HG02885 (cell line): ENCODE measurements around the gene PCDHGA3.
A peak's percentile ranks its signal among the peaks of the same experiment; 100 is the strongest.
"Not testable (repeated sequence)": the region's sequence is repeated elsewhere in the genome, so short reads cannot be mapped to it uniquely, and the experiment has no call there.

Experiments used
- ATAC-seq: cut with Tn5 transposase; IDR thresholded peaks from one replicate; pipeline ENCODE4 v1.9.1; 2021; ENCODE audit warnings: mild to moderate bottlenecking; ENCODE audit not compliant: unreplicated experiment, poor library complexity

PCDHGA3 gene

DNA sequence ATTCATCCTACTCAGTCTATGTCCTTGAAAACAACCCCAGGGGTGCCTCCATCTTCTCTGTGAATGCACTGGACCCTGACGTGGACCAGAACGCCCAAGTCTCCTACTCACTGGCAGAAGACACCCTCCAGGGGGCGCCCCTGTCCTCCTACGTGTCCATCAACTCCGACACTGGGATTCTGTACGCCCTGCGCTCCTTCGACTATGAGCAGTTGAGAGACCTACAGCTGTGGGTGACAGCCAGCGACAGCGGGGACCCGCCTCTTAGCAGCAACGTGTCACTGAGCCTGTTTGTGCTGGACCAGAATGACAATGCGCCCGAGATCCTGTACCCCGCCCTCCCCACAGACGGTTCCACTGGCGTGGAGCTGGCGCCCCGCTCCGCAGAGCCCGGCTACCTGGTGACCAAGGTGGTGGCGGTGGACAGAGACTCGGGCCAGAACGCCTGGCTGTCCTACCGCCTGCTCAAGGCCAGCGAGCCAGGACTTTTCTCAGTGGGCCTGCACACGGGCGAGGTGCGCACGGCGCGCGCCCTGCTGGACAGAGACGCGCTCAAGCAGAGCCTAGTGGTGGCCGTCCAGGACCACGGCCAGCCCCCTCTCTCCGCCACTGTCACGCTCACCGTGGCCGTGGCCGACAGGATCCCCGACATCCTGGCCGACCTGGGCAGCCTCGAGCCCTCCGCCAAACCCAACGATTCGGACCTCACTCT, 32.0 kb downstream of the PCDHGA3 start:
- ATAC-seq, result not testable (repeated sequence)

DNA sequence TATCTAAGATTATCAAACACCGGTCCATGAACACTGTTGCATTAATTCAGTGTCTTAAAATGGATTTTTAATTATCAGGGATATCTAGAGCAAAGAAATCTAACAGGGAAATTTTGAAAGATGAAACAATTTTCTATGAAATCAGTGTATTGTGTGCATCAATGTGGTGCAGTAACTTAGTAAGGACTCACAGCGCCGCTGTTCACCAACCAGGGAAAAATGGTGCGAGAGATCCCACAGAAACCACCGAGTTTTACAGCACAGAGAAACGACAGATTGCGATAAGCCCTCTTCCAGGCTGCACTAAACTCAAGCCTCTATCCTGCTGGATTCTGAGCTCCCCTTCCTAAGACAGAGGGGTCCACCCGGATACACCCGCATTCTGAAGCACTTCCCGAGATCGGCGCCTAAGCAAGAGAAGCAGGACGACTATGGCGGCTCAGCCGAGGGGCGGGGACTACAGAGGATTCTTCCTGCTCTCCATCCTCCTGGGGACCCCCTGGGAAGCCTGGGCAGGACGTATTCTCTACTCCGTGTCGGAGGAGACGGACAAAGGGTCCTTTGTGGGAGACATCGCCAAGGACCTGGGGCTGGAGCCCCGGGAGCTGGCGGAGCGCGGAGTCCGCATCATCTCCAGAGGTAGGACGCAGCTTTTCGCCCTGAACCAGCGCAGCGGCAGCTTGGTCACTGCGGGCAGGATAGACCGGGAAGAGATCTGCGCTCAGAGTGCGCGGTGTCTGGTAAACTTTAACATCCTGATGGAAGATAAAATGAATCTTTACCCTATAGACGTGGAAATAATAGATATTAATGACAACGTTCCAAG, 39.1 kb downstream of the PCDHGA3 start, which contains the start of gene PCDHGA7:
Gene PCDHGA7 (plus strand): TSS at position 274 of the 826 bp plus-strand sequence. CDS start 158 bp downstream, at position 432.
- ATAC-seq, result peak; percentile 85

DNA sequence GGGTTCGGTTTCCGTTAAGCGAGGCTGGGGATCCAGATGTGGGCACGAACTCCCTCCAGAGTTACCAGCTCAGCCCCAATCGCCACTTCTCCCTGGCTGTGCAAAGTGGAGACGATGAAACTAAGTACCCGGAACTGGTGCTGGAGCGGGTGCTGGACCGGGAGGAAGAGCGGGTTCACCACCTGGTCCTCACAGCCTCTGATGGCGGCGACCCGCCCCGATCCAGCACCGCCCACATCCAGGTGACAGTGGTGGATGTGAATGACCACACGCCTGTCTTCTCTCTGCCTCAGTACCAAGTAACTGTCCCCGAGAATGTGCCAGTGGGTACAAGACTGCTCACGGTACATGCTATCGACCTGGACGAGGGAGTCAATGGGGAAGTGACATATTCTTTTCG, 39.7 kb downstream of the PCDHGA3 start:
- no peak for ATAC-seq

DNA sequence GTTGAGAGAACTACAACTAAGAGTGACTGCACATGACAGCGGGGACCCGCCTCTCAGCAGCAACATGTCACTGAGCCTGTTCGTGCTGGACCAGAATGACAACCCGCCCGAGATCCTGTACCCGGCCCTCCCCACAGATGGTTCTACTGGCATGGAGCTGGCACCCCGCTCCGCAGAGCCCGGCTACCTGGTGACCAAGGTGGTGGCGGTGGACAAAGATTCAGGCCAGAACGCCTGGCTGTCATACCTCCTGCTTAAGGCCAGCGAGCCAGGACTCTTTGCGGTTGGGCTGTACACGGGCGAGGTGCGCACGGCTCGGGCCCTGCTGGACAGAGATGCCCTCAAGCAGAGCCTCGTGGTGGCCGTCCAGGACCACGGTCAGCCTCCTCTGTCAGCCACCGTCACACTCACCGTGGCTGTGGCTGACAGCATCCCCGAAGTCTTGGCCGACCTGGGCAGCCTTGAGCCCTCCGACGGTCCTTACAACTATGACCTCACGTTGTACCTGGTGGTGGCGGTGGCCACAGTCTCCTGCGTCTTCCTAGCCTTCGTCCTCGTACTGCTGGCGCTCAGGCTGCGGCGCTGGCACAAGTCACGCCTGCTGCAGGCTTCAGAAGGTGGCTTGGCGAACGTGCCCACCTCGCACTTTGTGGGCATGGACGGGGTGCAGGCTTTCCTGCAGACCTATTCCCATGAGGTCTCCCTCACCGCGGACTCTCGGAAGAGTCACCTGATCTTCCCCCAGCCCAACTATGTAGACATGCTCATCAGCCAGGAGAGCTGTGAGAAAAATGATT, 41.0 kb downstream of the PCDHGA3 start:
- no peak for ATAC-seq

DNA sequence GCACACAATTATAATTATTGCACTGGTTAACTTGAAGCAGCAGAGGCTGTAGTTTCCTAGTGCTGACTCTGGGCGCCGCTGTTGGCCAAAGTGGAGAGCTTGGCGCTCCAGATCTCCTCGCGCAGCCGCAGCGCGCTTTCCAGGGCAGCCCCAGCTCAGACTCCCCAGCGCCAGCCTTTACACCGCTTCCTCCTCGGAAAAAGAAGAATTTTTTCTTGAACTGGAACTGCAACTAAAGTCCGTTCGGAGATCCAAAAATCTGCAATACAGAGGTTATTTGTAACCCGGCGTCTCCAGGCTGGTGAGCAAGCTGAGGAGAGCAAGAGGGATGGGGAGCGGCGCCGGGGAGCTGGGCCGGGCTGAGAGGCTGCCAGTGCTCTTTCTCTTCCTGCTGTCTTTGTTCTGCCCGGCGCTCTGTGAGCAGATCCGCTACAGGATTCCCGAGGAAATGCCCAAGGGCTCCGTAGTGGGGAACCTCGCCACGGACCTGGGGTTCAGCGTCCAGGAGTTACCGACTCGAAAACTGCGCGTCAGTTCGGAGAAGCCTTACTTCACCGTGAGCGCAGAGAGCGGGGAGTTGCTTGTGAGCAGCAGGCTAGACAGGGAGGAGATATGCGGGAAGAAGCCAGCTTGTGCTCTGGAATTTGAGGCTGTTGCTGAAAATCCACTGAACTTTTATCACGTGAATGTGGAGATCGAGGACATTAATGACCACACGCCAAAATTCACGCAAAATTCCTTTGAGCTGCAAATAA, 44.1 kb downstream of the PCDHGA3 start, which contains the start of gene PCDHGB4:
Gene PCDHGB4 (plus strand): TSS at position 142 of the 755 bp plus-strand sequence. CDS start 187 bp downstream, at position 329.
- ATAC-seq, result peak; percentile 79

DNA sequence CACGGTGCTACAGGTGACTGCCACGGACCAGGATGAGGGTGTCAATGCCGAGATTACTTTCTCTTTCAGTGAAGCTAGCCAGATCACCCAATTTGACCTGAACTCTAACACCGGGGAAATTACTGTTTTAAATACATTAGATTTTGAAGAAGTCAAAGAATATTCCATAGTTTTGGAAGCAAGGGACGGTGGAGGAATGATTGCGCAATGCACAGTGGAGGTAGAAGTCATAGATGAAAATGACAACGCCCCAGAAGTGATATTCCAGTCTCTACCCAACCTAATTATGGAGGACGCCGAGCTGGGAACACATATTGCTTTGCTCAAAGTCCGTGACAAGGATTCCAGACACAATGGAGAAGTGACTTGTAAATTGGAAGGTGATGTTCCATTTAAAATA, 45.0 kb downstream of the PCDHGA3 start:
- ATAC-seq, result no peak

DNA sequence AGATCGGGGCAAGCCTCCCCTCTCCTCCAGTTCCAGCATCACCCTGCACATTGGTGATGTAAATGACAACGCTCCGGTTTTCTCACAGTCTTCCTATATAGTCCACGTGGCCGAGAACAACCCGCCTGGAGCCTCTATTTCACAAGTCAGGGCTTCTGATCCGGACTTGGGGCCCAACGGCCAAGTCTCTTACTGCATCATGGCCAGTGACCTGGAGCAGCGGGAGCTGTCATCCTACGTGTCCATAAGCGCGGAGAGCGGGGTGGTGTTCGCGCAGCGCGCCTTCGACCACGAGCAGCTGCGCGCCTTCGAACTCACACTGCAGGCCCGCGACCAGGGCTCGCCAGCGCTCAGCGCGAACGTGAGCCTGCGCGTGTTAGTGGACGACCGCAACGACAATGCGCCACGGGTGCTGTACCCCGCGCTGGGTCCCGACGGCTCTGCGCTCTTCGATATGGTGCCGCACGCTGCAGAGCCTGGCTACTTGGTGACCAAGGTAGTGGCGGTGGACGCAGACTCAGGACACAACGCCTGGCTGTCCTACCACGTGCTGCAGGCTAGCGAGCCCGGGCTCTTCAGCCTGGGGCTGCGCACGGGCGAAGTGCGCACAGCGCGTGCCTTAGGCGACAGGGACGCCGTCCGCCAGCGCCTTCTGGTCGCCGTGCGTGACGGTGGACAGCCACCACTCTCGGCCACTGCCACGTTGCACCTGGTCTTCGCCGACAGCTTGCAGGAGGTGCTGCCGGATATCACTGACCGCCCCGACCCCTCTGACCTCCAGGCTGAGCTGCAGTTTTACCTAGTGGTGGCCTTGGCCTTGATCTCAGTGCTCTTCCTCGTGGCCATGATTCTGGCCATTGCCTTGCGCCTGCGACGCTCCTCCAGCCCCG, 45.8 kb downstream of the PCDHGA3 start:
- no peak for ATAC-seq

DNA sequence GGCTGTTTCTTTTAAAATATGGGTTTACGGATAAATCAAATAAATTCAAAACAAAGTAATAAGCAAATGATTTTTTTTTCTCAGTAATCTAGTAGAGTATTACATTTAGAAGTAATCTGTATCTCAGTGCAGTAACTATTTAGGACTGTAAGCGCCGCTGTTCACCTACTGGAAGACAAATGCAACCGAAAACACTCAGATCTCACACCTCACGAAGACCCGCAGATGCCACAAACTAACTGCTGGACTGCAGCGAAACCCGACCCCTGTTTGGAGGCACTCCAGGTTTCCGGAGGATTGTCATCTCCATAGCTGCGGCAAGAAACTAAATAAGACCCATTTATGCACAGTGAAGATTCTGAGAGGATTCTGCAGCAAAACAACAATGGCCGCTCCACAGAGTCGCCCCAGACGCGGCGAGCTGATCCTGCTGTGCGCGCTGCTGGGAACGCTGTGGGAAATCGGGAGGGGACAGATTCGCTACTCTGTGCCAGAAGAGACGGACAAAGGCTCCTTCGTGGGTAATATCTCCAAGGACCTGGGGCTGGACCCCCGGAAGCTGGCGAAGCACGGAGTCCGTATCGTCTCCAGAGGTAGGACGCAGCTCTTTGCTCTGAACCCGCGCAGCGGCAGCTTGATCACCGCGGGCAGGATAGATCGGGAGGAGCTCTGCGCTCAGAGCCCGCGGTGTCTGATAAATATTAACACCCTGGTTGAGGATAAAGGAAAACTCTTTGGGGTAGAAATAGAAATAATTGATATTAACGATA, 49.0 kb downstream of the PCDHGA3 start, which contains the start of gene PCDHGA8:
Gene PCDHGA8 (plus strand): TSS at position 205 of the 770 bp plus-strand sequence. CDS start 181 bp downstream, at position 386.
- ATAC-seq, result no peak

DNA sequence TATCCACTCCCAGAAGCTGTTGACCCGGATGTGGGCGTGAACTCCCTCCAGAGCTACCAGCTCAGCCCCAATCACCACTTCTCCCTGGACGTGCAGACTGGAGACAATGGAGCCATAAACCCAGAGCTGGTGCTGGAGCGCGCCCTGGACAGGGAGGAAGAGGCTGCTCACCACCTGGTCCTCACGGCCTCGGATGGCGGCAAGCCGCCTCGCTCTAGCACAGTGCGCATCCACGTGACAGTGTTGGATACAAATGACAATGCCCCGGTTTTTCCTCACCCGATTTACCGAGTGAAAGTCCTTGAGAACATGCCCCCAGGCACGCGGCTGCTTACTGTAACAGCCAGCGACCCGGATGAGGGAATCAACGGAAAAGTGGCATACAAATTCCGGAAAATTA, 49.6 kb downstream of the PCDHGA3 start:
- ATAC-seq, result no peak

DNA sequence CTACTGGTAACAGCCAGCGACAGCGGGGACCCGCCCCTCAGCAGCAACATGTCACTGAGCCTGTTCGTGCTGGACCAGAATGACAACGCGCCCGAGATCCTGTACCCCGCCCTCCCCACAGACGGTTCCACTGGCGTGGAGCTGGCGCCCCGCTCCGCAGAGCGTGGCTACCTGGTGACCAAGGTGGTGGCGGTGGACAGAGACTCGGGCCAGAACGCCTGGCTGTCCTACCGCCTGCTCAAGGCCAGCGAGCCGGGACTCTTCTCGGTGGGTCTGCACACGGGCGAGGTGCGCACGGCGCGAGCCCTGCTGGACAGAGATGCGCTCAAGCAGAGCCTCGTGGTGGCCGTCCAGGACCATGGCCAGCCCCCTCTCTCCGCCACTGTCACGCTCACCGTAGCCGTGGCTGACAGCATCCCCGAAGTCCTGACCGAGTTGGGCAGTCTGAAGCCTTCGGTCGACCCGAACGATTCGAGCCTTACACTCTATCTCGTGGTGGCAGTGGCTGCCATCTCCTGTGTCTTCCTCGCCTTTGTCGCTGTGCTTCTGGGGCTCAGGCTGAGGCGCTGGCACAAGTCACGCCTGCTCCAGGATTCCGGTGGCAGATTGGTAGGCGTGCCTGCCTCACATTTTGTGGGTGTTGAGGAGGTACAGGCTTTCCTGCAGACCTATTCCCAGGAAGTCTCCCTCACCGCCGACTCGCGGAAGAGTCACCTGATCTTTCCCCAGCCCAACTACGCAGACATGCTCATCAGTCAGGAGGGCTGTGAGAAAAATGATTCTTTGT, 51.0 kb downstream of the PCDHGA3 start:
- ATAC-seq, result not testable (repeated sequence)
